Suprapubic skin (tissue), 3 donors: Measurements from ENCODE around the gene FBH1.

Experiments used
- CTCF ChIP-seq, 2 donors: fragments of 200-600 bp in 1 of 2; fragments of 450-650 bp in 1 of 2; sonication (generic) in 1 of 2; IDR thresholded peaks; one replicate each; pipeline ENCODE4 v1.5.1; 2016 to 2019; ENCODE audit warnings: antibody characterized with exemption in 2 of 2, mild to moderate bottlenecking in 1 of 2, moderate library complexity in 1 of 2
- POLR2A ChIP-seq, 2 donors: fragments of 450-650 bp; IDR thresholded peaks; one replicate each; pipeline ENCODE4 v1.6.1; 2017; ENCODE audit warnings: antibody characterized with exemption in 2 of 2, mild to moderate bottlenecking in 2 of 2, moderate library complexity in 2 of 2

GRCh38 chr10:5958077-5958476 is 68.0 kb downstream of the FBH1 start:
- TF ChIP-seq POLR2A (IDR thresholded peaks at IDR 0.05): no peak
- TF ChIP-seq CTCF (IDR thresholded peaks at IDR 0.05): no peak
